HEK293T (cell line): Measurements from ENCODE around the gene FKBP1B.

Experiments
- CTCF ChIA-PET: fragments of 350-600 bp; formaldehyde crosslinking; extraction: SDS; loops from one replicate; lab custom pipeline; 2021; ENCODE audit warnings: antibody characterized with exemption, inconsistent platforms; lab: Yijun Ruan, JAX
- POLR2A ChIA-PET: fragments of 350-600 bp; formaldehyde crosslinking; extraction: SDS; loops from one replicate; lab custom pipeline; 2020; ENCODE audit warnings: antibody characterized with exemption, inconsistent platforms; lab: Yijun Ruan, JAX
- DNase-seq: peaks from one replicate; pipeline ENCODE4 v3.0.0; 2012; ENCODE audit warnings: mixed read lengths; ENCODE audit errors: extremely low spot score
- ARNT ChIP-seq: fragments of 450-650 bp; IDR thresholded peaks from 2 replicates; pipeline ENCODE4 v1.6.1; 2017; ENCODE audit warnings: mild to moderate bottlenecking
- BHLHE40 ChIP-seq: fragments of 450-650 bp; IDR thresholded peaks from 2 replicates; pipeline ENCODE4 v1.6.1; 2016; ENCODE audit warnings: mild to moderate bottlenecking, moderate library complexity, borderline replicate concordance
- CTBP1 ChIP-seq: fragments of 450-650 bp; IDR thresholded peaks from 2 replicates; pipeline ENCODE4 v1.6.1; 2016; ENCODE audit warnings: borderline replicate concordance
- ELF4 ChIP-seq: fragments of 450-650 bp; IDR thresholded peaks from 2 replicates; pipeline ENCODE4 v1.6.1; 2017; ENCODE audit warnings: antibody characterized with exemption
- FOXA1 ChIP-seq: fragments of 450-650 bp; IDR thresholded peaks from 2 replicates; pipeline ENCODE4 v1.6.1; 2016; ENCODE audit warnings: mild to moderate bottlenecking
- FOXK2 ChIP-seq: fragments of 450-650 bp; IDR thresholded peaks from 2 replicates; pipeline ENCODE4 v1.6.1; 2016; ENCODE audit warnings: mild to moderate bottlenecking
- FOXM1 ChIP-seq: fragments of 450-650 bp; IDR thresholded peaks from 2 replicates; pipeline ENCODE4 v1.6.1; 2017; ENCODE audit warnings: mild to moderate bottlenecking, borderline replicate concordance
- HDGF ChIP-seq: fragments of 450-650 bp; IDR thresholded peaks from 2 replicates; pipeline ENCODE4 v1.6.1; 2017; ENCODE audit warnings: antibody characterized with exemption, borderline replicate concordance
- L3MBTL2 ChIP-seq: fragments of 450-650 bp; conservative IDR thresholded peaks from 2 replicates; pipeline ENCODE4 v1.6.1; 2016; ENCODE audit warnings: mild to moderate bottlenecking
- LEF1 ChIP-seq: fragments of 450-650 bp; IDR thresholded peaks from 2 replicates; pipeline ENCODE4 v1.6.1; 2017; ENCODE audit warnings: mild to moderate bottlenecking, borderline replicate concordance
- NFRKB ChIP-seq: fragments of 450-650 bp; IDR thresholded peaks from 2 replicates; pipeline ENCODE4 v1.6.1; 2016; ENCODE audit warnings: mild to moderate bottlenecking, moderate library complexity
- PKNOX1 ChIP-seq: fragments of 450-650 bp; IDR thresholded peaks from 2 replicates; pipeline ENCODE4 v1.6.1; 2016
- SP1 ChIP-seq: fragments of 450-650 bp; IDR thresholded peaks from 2 replicates; pipeline ENCODE4 v1.6.1; 2017
- SUZ12 ChIP-seq: fragments of 450-650 bp; IDR thresholded peaks from 2 replicates; pipeline ENCODE4 v1.6.1; 2016; ENCODE audit warnings: mild to moderate bottlenecking
- TARDBP ChIP-seq: fragments of 450-650 bp; IDR thresholded peaks from 2 replicates; pipeline ENCODE4 v1.6.1; 2016
- ZNF384 ChIP-seq: fragments of 450-650 bp; IDR thresholded peaks from 2 replicates; pipeline ENCODE4 v1.6.1; 2016

The FKBP1B gene

GRCh38 chr2:24021122-24021998 lies 28.2 kb upstream of the FKBP1B start:
- POLR2A ChIA-PET: interaction anchor here (0.9 to 1.9 kb wide), 2 partner anchors 26 to 95 kb away, joined by 3 to 5 read pairs; partner anchors contain the start of genes ATAD2B and WDCP
- CTCF ChIA-PET: no interaction called here
- peak; percentile 57 for DNase-seq
- TF ChIP-seq NFRKB: no peak
- no peak for TF ChIP-seq SP1
- TF ChIP-seq LEF1: no peak
- TF ChIP-seq CTBP1: no peak
- no peak for TF ChIP-seq ZNF384
- no peak for TF ChIP-seq HDGF
- TF ChIP-seq SUZ12: no peak
- TF ChIP-seq ELF4: no peak
- TF ChIP-seq L3MBTL2: no peak
- TF ChIP-seq FOXM1: no peak
- TF ChIP-seq FOXA1: no peak
- no peak for TF ChIP-seq FOXK2
- TF ChIP-seq PKNOX1: no peak
- no peak for TF ChIP-seq BHLHE40

GRCh38 chr2:24022324-24022974 lies 27.1 kb upstream of the FKBP1B start:
- no peak for DNase-seq
- no peak for TF ChIP-seq ARNT
- no peak for TF ChIP-seq HDGF
- TF ChIP-seq NFRKB: no peak
- no peak for TF ChIP-seq PKNOX1
- no peak for TF ChIP-seq BHLHE40
- TF ChIP-seq FOXM1: no peak
- no peak for TF ChIP-seq SP1
- TF ChIP-seq LEF1: no peak
- no peak for TF ChIP-seq FOXA1
- no peak for TF ChIP-seq TARDBP
- TF ChIP-seq ZNF384: no peak
- POLR2A ChIA-PET: interaction anchor here (0.9 kb wide), 1 partner anchor 25 kb away, joined by 3 read pairs; the partner anchor contains the start of gene WDCP
- CTCF ChIA-PET: no interaction called here

- DNase-seq: no peak
- ChIA-PET CTCF (interaction anchor here (0.6 kb wide), 1 partner anchor 10 kb away, joined by 3 read pairs; no protein-coding TSS in a partner anchor), POLR2A (interaction anchor here (1.8 kb wide), 1 partner anchor 24 kb away, joined by 5 read pairs; the partner anchor contains the start of gene WDCP)
- TF ChIP-seq FOXK2 (no peak), ELF4 (no peak)
Measured at GRCh38 chr2:24022975-24023575, 26.5 kb upstream of the FKBP1B start.

- CTCF ChIA-PET: interaction anchor here (0.6 kb wide), 3 partner anchors 9 to 45 kb away, joined by 3 to 4 read pairs (median 3); no protein-coding TSS in a partner anchor
- DNase-seq: peak; percentile 49
- POLR2A ChIA-PET: interaction anchor here (1.8 kb wide), 1 partner anchor 23 kb away, joined by 5 read pairs; the partner anchor contains the start of gene WDCP
- TF ChIP-seq SUZ12 (no peak), HDGF (no peak), FOXK2 (no peak), PKNOX1 (no peak), NFRKB (no peak), FOXM1 (no peak), ELF4 (no peak), SP1 (no peak), FOXA1 (no peak), CTBP1 (no peak), LEF1 (no peak), TARDBP (no peak), ARNT (no peak), BHLHE40 (no peak), L3MBTL2 (no peak)
Measured at GRCh38 chr2:24024018-24024417, 25.5 kb upstream of the FKBP1B start.

- no peak for TF ChIP-seq CTBP1
- no peak for TF ChIP-seq SP1
- no peak for TF ChIP-seq LEF1
- no peak for TF ChIP-seq TARDBP
- TF ChIP-seq ZNF384: no peak
- no peak for TF ChIP-seq SUZ12
- TF ChIP-seq ARNT: no peak
- no peak for TF ChIP-seq FOXK2
- TF ChIP-seq L3MBTL2: no peak
- DNase-seq: no peak
- POLR2A ChIA-PET: interaction anchor here (1.0 kb wide), 1 partner anchor 98 kb away, joined by 3 read pairs; no protein-coding TSS in a partner anchor
- CTCF ChIA-PET: no interaction called here
Measured at GRCh38 chr2:24024996-24025663, 24.4 kb upstream of the FKBP1B start.
